ENCODE data around the gene FBXW11. TPM values are rescaled to one million over a fixed set of nuclear protein-coding genes. Genes with fewer than 3 reads are reported as not detected.

FBXW11 gene
- total RNA-seq, 1 experiment from 2014 or later, result 85.3 TPM

- peaks cover 2 to 10% of the 10 kb centered on the region in 2 experiments; a peak in 3 of 5 replicates for H3K9me3 Mint-ChIP-seq
- no peak overlapping the region for H2BK12ac ChIP-seq (ENCODE audit: insufficient read length, low read depth, low read length)
- no CpG with 5 or more reads among the region's 2 CpGs for whole genome bisulfite sequencing (ENCODE audit: extremely low coverage, insufficient read length, low lambda C conversion rate)
These were observed 173.7 kb downstream of the FBXW11 start for GRCh38 chr5:171832775-171833174.

More at GRCh38 chr5:171832775-171833174, 173.7 kb downstream of the FBXW11 start:
- no peaks in the 10 kb centered on the region for H3K23me2 ChIP-seq (ENCODE audit: insufficient read length, low read depth, low read length, poor library complexity, severe bottlenecking)
- H3K18ac ChIP-seq (ENCODE audit: insufficient read length, low read depth, low read length), result no peak overlapping the region
- no peak overlapping the region for H4K8ac ChIP-seq (replicated peaks; ENCODE audit: insufficient read length, low read depth, low read length)
- no peak overlapping the region for H3K9ac ChIP-seq (ENCODE audit: extremely low read depth, insufficient read length, low read length)
- TF ChIP-seq CTCF (conservative IDR thresholded peaks at IDR 0.05), result no peak
- H2BK20ac ChIP-seq (ENCODE audit: low read depth, low read length, poor library complexity, severe bottlenecking), result no peak overlapping the region
- no peak overlapping the region for H3K4me2 ChIP-seq (ENCODE audit: insufficient read depth, insufficient read length, low read length)
- H3K4ac ChIP-seq (ENCODE audit: low read depth, low read length), result no peak overlapping the region
- H4K91ac ChIP-seq (ENCODE audit: insufficient read length, low read depth, low read length), result no peak overlapping the region
- H3K4me1 ChIP-seq (ENCODE audit: insufficient read depth, low read length), result peaks cover 5% of the 10 kb centered on the region
- H3K79me2 ChIP-seq (ENCODE audit: insufficient read depth, low read length), result no peaks in the 10 kb centered on the region
- no peaks in the 10 kb centered on the region for H3K9me3 ChIP-seq (ENCODE audit: control insufficient read depth, low read depth, low read length)
- H3K79me1 ChIP-seq (ENCODE audit: insufficient read depth, low read depth, low read length, poor library complexity, severe bottlenecking), result no peaks in the 10 kb centered on the region
- H2BK5ac ChIP-seq (ENCODE audit: insufficient read length, low read length), result no peak overlapping the region
- H3K27me3 ChIP-seq (ENCODE audit: insufficient read depth, low read length), result no peaks in the 10 kb centered on the region
- H2AK5ac ChIP-seq (ENCODE audit: insufficient read length, low read length), result no peak overlapping the region
- H3K56ac ChIP-seq (ENCODE audit: insufficient read length, low read depth, low read length), result no peak overlapping the region
- Mint-ChIP-seq H3K27ac (no peak overlapping the region), H3K4me3 (no peak overlapping the region), H3K4me1 (peaks cover 7 to 13% of the 10 kb centered on the region in 2 experiments), H3K36me3 (ENCODE audit: insufficient read depth in 1 of 3, low read depth in 3 of 3) (peaks cover 0 to 11% (median 0%) of the 10 kb centered on the region in 3 experiments; a peak in 2 of 7 replicates), H3K27me3 (ENCODE audit: low read depth) (peaks cover 3% of the 10 kb centered on the region; the same call in 1 of the 2 replicates)
- H2BK15ac ChIP-seq (ENCODE audit: low read depth, low read length), result no peak overlapping the region
- DNase-seq, result no peak
- no peak overlapping the region for H2AFZ ChIP-seq (ENCODE audit: low read length)
- H4K5ac ChIP-seq (ENCODE audit: insufficient read length, low read depth, low read length), result no peak overlapping the region
- H2BK120ac ChIP-seq (ENCODE audit: low read depth, low read length, poor library complexity, severe bottlenecking), result no peak overlapping the region
- H3T11ph ChIP-seq (ENCODE audit: low read length), result no peak overlapping the region
- H3K23ac ChIP-seq (ENCODE audit: insufficient read length, low read depth, low read length), result no peak overlapping the region
- no peak overlapping the region for H3K14ac ChIP-seq (ENCODE audit: insufficient read depth, low read length)
- H3K27ac ChIP-seq (ENCODE audit: insufficient read length, low read depth, low read length), result no peak overlapping the region
- no peaks in the 10 kb centered on the region for H4K20me1 ChIP-seq (ENCODE audit: control insufficient read depth, insufficient read depth, insufficient read length)
